NCI-H2029 treated with DMSO at 0.1 percent for 48 hours (cell line): ENCODE data around the gene PBX1.

ENCODE experiments used
- DNase-seq: peaks from one replicate; lab custom pipeline; 2025; lab: John Stamatoyannopoulos, UW

The PBX1 gene

DNA sequence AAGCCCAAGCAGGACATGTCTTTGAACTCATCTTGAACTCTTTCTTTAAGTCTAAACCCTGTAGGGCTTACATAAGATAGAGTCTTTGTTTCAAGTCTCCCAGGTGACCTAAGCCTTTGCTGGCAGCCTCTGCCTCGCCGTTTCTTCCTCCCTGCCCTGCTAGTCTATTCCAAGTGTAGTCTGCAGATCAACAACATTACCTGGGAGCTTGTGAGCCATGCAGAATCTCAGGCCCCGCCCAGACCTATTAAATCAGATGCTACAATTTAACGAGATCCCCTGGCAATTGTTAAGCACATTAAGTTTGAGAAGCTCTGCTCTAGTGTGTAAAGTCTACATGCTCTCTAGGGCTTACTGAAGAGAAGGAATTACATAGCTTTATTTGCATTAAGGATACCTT lies 271.6 kb downstream of the PBX1 start:
- no peak for DNase-seq

DNA sequence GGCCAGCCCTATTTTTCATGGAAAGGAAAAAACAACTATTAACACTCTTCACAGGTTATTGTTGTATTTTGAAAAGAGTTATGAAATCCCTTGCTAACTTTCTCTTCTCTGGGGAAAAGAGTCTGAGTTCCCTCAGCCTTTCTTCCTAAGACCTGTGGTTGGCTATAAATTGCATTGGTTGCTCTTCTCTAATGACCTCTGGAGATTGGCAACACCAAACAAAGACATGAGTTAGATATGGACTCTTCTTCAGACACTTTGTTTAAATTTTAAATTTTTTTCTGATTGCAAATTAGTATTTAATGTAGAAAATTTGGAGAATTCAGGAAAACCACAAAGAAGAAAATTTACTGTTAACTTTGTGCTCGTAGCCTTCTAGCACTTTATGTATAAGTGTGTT lies 275.7 kb downstream of the PBX1 start:
- DNase-seq, result no peak

DNA sequence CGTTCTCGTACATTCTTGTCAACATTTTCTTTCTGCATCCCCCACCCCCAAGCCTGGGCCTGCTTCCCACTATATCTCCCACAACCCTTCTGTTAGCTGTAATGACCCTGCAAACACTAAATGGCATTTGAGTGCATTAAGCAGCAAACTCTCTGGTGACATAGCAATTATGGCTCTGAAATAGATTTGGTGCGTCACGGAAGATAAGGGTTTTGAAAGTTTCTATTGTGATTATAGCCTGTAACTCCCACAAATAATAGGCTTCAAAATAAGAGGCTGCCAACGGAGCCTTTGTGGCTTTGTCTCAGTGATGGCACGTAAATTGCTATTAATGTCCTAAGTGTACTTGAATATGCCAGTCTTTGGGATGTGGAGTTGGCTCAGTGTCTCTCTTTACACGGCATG lies 277.6 kb downstream of the PBX1 start:
- no peak for DNase-seq

DNA sequence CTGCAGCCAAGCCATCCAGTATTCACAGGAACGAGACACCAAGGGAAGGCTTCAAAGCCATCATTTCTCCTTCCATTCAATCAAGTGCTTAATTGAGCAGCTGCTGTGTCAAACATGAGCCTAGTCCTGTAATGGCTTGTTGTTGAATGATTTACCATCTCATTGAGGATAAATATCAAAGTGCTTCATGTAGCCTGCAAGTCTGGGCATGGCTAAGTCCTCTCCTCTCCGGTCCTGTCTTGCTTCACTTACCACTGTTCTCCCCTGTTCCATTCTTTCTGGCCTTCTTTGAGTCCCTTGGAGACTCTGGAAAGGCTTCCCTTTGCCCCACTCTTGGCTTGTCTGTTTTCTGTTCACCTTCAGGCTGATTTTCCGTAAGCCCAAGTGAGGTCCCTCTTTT lies 279.8 kb downstream of the PBX1 start:
- no peak for DNase-seq

DNA sequence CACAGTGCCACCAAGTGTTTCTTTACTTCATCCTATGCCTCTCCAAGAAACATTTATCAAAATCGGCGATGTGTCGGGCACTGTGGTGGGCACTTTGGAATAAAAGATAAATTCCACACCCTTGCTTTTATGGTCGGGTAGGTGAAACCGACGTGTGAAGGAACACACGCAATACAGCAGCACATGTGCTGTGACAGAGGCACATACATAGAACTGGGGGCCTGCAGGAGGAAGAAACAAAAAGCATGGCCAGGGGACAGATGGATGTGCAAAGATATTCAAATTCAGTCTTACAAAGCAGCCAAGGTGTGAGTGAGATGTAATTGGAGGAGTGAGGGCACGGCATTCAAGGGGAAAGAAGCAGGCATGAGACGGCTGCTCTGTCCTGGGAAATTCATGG lies 282.0 kb downstream of the PBX1 start:
- DNase-seq, result no peak

DNA sequence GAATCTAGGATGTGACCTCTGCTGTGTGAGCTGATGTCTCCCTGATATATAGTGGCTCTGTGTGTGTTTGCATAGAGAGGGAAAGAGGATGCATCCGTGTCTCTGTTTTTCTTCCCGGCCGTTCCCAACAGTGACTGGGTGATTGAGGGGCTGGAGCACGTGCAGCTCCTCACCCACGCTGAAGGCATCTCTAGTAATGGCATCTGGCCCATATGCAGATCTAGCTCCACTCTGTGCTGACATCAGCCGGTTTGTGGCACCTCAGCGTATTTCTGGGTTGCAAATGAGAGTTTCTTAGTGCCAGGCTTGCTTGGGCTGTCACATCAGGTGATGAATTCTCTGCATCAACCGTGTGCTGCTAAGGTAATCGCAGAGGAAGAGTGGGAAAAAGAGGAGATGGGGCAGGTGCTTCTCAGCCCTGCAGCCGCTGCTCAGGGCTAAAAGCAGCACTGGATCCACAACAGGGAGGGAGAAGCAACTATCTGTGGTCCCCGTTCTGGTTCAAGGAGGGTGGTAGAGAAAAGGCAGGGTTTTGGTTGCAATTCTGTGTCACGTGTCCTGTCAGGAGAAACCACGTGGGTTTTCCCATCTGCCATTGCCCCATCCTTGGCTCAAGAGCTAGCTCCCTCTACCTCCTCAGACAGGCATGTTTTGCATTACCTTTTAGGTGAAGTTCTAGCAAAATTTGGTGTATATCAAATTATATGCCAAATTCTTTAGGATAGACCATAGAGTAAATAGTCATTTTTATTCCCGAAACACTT lies 282.9 kb downstream of the PBX1 start:
- no peak for DNase-seq

DNA sequence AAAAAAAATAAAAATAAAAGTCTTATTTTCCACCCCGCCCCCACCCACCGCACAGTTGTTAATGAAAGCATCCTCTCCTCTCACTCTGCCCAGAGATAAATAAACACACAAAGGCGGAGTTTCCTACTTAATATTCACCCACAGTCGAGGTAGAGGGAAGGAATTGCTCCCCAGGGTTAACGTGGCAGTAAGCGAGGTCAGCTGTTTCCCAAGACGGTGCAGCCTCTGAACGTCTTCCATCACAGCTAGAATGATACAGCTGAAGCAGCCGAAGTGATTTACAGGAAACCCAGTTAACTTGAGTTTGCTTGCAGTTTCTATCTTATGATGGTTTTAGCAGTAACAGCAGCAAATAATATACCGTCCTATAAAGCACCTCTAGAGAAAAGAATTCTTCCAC lies 283.9 kb downstream of the PBX1 start:
- no peak for DNase-seq

DNA sequence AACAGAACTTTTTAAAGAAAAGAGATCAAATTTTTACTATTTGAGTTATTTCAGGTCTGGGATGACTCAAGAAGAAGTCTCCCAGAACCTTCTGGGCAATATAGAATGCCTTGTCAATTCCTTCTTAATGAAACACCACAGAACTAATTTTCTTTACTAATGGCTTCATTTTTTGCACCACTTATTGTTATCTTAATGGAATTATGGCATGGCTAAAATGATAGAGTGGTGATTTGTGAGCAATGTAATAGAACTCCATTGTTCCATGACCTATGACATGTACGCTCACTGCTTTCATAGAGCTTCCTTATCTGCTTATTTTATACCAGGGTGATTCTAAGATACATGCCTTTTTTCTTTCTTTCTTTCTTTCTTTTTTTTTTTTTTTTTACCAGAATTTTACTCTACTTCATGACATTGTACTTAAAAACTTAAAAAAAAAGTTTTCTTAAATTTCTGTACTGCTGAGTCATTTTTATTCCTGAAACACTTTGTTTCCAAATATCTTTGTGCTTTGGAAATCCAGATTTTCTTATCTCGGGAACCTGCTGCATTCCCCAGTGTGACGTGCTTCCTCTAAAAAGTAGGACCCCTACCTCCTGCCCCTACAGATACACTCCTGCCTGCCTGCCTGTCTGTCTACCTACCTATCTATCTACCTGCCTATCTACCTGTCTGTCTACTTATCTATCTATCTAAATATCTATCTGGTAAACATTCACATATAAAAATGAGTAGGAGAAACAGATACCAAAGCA lies 284.9 kb downstream of the PBX1 start:
- DNase-seq, result no peak

DNA sequence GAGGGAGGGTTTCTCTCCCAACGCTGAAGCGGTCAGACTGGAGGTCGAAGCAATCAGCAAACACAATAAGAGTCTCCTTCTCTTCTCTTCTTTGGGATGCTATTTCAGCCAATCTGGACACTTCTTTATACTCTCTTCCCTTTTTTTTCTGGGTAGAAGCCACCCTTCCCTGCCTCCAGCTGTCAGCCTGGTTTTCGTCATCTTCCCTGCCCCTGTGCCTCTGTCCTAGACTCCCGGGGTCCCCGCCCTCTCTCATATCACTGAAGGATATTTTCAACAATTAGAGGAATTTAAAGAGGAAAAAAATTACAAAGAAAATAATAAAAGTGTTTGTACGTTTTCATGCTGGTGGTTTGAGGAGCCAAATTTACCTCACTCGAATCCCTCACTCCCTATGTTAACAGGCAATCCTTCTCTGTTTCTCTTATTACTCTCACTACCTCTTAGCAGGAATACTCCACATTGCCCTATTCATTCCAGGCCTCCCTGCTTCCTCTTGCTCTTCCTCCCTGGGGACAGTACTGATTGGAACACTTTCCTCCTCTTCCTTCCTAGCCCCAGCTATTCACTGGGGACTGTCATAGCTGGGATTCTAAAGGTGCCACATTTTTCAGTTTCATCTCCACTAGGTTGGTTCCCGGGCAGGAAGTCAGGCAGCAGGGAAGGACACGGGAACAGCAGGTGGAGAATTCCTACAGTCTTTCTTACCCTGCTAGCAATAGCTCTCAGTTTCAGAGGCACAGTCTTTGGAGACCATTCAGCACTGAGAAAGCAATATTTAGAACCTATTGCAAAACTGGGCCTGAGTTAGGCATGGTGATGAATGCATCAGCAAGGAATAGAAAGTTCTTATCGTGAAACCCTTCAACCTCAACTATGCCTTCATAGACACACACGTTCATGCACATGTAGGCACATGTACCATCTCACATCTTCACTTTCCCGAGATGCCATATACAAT lies 288.0 kb downstream of the PBX1 start:
- DNase-seq, result no peak

DNA sequence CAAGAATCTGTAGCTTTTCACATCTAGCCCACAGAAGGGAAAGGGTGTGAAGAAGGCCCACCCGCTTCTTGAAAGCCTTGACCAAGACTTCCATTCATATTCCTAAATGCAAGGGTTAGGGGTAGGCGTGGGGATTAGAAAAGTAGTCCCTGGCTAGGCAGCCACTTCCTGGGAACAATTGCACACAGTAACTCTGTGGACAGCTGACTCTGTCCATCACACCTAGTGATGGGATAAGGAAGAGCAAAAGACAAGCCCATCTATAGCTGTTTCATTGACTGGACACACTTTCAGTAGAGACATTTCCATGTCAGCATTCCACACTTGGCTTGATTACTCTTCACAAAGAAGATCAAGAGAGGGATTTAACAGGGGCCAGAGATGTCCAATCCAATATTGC lies 294.2 kb downstream of the PBX1 start:
- no peak for DNase-seq

DNA sequence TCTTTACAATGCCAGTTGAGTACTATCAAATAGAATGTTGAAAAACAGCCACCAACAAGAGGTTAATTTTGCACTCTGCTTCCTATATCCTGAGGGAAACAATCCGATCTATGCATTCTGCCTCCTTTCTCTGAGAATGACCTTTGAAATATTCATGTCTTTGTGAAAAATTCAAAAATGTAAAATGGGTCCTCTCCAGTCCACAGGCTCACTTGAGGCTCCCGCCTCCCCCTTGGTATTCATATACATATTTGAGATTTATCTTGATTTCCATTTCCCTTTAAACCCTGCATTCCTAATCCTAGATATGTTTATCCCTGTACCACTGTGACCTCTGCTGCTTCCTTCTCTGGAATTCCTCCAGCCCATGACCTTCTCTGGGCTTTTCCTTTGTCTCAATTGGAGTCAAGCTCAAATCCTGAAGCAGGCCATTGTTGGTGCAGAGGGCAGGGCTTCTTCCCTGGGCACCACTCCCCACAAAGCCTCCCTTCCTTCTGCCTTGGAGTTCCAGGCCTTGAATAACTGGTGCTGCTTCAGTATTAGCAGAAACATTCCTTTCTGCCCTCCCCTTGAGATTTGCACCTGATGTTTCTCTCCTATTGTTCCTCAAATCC lies 296.8 kb downstream of the PBX1 start:
- DNase-seq, result no peak

DNA sequence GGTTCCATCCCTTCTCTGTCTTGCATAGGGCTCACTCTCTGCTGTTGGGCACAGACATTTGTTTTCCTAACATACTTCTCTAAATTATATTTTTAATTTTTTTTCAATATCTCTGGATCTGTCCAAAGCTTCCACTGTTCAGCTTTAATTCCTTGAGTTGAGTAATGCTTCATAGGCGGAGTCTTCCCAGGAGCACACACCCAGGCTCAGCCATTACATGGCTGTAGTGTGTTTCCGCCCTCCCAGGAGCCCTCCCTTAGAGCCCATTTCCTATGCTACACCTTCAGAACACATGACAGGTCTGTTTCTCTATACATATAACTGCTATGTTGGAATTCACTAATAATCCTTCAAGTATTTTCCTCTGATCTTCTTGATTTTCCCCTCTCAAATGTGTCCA lies 297.4 kb downstream of the PBX1 start:
- no peak for DNase-seq

DNA sequence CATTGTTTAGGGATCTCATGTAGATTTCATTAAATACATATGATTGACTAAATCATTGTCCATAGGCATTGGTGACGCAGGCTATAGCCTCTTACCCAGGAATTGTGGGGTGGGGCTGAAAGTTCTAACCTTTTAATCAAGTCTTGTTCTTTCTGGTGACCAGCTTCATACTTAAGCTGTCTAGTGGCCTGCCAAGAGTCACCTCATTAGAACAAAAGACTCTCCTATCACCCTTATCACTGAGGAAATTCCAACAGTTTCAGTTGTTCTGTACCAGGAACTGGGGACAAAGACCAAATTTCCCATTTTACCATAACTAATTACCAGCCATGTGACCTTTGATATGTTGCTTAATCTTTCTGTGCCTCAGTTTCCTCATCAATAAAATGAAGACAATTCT lies 298.5 kb downstream of the PBX1 start:
- DNase-seq, result no peak

DNA sequence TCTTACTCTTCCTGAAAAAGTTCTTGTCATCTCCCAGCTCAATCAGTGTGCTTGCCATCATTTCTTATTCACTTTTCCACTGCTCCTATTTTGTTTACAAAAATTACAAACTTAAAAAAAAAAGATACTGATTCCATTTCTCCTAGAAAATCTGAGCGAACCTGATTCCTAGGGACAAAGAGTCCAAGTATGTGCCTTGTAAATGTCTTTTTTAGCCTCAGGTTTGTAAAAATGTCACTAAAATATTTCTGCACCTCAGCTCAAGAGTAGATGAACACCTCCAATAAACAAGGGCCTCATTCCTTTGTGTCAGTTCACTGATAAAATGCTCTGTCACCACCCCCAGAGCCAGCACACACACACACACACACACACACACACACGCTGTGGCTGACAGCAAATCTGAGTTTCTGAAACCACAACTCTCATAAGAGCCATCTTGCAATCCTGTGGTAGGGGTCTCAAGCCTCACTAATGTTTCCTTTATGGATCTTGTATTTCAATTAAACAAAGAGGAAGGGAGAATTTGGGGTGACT lies 299.2 kb downstream of the PBX1 start:
- no peak for DNase-seq

DNA sequence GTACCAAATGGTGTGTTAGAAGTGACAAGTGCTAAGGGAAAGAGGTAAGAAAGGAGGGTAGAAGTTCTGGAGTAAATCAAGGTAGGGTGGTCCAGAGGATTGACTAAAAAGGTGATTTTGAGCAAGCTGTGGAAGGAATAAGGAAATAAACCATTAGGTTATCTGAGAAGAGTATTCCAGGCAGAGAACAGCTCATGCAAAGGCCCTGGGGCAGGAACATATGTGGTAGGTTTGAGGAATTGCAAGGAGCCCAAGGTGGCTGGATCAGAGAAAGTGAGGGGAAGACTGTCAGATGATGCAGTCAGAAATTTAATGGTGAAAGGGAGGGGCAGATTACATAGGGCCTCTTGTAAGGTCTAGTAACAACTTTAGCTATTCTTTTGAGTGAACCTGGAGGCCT lies 302.6 kb downstream of the PBX1 start:
- no peak for DNase-seq

DNA sequence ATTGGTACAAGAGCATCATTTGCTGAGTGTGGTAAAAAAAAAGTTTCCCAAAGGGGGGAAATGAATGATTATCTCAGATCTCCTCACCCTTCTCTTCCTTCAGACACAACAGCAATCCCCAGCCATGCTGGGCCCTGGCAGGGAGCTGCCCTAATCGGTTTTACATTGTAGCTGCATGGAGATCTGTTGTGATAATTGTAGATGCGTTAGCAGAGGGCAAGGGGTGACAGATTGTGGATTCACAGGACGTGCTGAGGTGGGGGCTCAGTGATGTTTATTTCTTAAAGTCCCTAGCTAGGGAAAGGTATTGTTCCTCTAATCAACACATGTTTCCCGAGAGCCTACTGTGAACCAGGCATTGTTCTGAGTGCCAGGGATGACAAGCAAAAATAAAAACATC lies 304.1 kb downstream of the PBX1 start:
- no peak for DNase-seq

DNA sequence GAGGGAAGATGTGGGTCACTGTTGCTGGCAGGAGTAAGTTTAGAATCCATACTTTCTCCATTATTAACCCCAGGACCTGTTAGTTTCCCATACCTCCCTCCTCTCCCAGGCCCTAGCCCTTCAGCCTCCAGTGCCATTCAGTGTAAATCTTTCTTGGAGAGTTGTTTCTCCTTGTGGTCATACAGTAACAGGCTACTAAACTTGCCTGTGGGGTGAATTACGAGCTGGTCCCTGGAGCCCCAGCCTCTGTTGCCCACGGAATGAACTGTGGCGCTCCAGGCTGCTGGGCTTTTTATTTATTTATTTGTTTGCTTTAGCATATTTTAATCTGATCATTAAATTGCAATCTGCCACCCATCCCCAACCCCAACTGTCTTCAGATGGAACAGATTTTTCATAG lies 305.2 kb downstream of the PBX1 start:
- DNase-seq, result no peak

DNA sequence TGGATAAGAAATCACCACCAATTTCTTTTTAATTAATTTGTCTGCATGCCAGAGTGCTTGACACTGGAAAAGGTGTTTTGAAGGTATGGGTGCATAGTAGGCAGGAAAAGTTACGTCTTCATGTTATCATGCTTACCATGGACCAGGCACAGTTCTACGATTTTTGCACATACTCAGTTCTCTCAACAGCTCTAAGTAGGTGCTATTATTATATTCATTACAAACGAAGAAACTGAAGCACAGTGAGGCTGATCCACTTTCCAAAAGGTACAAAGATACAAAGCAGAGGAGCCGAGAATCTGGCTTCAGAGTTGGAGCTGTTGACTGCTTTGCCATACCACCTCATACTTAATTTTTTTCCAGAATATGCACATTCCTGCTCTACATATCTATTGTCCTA lies 306.4 kb downstream of the PBX1 start:
- no peak for DNase-seq

DNA sequence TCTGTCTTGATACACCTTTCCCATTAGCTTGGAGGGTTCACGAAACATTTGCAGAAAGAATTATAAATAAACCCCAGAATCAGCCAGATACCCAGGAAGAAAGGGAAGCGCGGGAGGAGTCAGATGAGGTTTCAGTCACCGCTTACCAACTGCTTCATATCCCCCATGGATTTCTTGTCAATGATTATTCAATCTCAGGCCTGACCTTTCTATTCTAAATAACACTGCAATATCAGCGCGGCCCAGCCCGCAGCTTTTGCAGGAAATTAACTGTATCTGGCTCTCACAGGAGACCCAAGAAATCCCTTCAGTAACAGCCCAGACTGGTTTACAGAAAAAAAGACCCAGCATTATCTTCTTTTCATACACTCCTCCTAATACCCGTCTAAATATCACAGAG lies 308.6 kb downstream of the PBX1 start:
- DNase-seq, result no peak

DNA sequence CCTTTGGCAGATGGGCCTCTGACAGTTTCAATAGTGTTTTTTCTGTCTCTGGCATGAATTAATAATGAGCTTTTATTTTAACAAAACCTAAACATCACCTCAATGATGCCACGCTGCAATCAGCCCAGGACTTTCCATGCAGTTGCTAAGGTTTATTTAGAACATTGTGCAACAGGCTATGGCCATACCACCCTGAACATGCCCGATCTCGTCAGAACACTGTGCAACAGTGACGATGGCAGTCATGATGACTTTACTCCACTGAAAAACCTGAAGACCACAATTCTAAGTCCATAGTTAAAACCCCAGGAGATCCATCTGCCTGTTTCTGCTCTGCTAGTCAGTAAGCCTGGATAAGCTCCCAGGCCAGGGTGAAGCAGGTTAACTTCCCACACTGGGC lies 310.0 kb downstream of the PBX1 start:
- no peak for DNase-seq

DNA sequence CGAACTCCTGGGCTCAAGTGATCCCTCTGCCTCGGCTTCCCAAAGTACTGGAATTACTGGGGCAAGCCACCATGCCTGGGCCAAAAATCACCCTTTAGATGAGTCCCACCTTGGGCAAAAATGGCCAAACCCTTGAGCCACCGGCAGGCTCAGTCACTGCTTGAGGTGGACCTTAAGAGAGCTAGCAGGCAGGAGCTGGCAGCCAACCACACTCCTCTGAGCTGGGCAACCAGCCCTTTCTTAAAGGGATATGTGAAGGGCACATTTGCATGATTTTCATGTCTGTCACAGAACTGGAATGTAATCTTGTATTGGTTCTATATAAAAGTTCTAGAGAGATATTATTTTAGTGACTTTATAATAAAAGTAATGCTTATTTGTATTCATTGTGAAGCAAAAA lies 316.5 kb downstream of the PBX1 start:
- no peak for DNase-seq
